ACHN (cell line): ENCODE measurements around the gene IFNLR1.

Experiments used
- DNase-seq: peaks from one replicate; pipeline ENCODE4 v3.0.0-alpha.2; 2015
- in situ Hi-C: cut with HindIII; loops from 2 replicates; pipeline ENCODE4 v1.10.0; 2017; ENCODE audit warnings: low sequenced_read_pairs, low pct_ligation_motif_present, low pct_unique_long_range_greater_than_20kb

The IFNLR1 gene

DNA sequence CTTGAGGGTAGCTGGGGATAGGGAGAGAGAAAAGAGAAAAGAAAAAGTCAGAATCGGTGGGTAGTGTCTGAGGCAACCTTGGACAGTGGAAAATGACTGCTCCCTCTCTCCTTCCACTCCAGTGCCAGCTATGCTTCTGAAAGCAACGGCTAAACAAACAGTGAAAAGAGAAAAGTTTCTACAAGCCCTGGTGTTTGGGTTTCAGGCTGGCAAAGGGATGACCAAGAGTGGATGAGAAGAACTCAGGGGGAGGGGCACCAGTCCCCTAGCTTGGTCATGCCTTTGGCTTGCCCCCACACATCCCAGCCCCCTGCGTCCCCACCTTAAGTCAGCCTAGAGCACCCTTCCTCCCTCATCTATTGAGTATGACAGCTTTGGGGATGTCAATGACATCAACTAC lies 52.7 kb downstream of the IFNLR1 start:
- DNase-seq, result no peak
- in situ Hi-C loops, result no loop called here

DNA sequence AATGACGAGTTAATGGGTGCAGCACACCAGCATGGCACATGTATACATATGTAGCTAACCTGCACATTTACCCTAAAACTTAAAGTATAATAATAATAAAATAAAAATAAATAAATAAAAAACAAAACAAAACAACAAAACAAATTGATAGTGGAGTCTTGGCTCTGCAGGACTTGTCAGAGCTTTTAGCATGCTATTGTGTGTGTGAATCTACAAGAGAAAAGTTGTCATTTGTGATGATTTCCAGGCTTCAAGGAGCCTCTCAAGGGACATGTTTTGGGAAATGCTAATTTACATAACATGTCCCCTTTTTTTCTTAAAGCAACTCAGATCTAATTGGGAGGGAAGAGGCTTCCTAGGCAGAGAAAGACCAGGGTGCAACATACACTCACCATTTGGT lies 53.3 kb downstream of the IFNLR1 start:
- in situ Hi-C loops, result no loop called here
- DNase-seq, result no peak

DNA sequence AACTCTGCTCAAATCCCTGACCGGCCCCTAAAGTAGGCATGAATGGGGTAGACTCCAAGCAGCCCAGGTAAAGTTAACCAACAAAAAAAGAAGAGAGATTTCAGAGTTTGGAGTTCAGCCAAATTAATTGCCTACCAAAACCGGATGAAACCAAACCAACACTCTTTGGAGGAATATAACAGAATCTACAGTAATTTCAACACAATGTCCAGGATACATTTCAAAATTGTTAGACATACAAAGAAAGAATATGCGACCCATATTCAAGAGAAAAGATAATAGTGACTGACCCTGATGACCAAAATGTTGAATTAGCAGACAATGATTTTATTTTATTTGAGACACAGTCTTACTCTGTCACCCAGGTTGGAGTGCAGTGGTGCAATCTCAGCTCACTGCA lies 56.7 kb downstream of the IFNLR1 start:
- in situ Hi-C loops, result no loop called here
- DNase-seq, result no peak

DNA sequence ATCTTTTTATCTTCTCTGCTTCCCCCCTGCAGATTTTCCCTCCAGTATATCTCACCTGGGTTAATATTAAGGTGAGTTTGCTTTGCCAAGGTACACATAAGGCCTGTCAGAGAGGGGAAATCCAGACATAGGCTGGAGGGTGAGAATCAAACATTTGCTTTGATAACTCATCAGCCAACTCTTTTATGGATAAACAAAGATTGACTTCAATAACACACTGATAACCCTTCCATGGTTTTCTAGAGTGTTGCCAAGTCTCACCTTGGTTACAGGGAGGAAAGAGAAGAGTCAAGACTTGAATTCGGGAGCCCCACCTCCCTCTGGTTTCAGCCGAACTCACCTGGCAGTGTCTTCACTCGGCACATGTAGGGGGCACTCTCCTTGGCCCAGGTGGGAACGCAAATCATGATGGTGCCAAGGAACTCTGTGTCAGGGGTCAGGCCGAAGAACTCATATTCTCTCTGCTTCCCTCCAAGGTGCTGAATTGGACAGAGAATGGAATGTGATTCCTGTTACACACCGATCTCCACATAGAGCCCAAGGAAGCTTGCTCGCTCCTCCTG lies 59.2 kb downstream of the IFNLR1 start:
- in situ Hi-C loops, result no loop called here
- DNase-seq, result no peak

DNA sequence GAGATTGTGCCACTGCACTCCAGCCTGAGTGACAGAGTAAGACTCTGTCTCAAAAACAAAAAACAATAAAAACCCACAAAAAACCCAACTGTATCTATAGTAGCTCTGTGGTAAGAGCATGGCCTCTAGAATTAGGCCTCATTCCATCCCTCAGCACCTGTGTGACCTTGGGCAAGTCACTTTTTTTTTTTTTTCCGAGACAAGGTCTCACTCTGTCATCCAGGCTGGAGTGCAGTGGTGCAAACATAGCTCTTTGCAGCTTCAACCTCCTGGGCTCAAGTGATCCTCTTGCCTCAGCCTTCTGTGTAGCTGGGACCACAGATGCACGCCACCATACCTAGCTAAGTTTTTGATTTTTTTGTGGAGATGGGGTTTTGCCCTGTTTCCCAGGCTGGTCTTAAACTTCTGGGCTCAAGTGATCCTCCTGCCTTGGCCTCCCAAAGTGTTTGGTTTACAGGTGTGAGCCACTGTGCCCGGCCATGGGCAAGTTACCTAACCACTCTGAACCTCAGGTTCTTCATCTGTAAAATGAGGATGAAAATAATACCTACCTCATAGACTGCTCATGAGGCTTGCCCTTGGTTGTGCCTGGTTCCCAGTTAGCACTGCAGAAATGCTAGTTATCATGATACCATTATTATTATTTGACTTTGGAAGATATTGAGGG lies 59.8 kb downstream of the IFNLR1 start:
- DNase-seq, result no peak
- in situ Hi-C loops, result no loop called here

DNA sequence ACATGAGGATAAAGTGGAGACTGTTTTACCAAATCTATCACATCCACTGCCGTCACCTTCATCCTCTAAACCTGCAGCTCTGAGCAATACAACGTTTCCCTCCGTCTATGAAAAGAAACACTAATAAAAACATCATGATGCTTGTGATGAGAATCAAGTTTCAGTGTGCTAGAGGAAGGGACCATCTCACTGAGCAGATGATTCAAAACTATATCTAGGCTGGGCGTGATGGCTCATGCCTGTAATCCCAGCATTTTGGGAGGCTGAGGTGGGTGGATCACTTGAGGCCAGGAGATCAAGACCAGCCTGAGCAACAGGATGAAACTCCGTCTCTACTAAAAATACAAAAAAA lies 60.4 kb downstream of the IFNLR1 start:
- in situ Hi-C loops, result no loop called here

DNA sequence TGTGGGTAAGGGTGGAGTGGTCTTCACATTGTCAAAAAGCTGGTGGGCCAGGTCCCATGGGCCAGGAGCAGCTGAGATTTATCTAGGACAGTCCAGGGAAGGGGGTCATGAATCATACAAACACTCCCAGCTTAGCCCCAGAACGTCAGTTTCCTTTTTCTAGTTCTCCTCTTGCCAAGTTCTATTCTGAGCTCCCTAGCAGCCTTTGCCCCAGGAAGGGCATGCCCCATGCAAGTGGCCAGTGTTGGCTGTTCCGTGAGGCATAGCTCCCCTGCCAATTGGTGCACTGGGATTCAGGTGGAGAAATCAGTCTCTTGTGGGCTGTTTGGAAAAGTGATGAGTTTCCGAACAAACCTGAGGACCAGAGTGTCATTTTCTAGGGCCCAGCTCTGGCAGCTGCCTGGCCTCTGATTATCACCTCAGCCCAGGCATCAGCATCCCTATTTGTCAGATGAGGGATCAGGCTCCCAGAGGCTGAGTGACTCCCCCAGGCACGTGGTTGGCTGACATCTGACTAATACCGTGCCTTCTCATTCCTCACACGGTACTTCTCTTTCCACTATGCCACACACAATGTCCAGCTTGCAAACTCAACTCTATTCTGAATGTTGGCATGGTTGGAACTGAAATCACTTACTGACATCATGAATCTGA lies 60.9 kb downstream of the IFNLR1 start:
- DNase-seq, result no peak
- in situ Hi-C loops, result no loop called here

More for the DNA sequence above, 60.4 kb downstream of the IFNLR1 start:
- DNase-seq, result no peak

DNA sequence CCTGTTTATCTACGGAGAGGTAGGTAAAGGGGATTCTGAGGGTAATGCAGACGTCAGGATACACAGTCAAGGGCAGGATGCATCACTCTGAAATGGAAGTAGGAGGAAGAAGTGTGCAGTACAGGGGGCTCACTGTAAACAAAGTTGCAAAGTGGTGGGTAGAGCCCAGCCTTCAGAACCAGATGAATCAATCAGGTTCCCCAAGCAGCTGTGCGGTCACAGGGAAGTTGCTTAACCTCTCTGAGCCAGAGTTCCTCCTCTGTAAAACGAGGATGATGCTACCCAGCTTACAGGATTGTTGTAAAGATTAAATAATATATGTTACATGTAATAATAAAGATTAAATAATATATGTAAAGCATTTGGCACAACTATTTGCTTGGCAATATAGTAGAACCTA lies 61.6 kb downstream of the IFNLR1 start:
- in situ Hi-C loops, result no loop called here
- no peak for DNase-seq

DNA sequence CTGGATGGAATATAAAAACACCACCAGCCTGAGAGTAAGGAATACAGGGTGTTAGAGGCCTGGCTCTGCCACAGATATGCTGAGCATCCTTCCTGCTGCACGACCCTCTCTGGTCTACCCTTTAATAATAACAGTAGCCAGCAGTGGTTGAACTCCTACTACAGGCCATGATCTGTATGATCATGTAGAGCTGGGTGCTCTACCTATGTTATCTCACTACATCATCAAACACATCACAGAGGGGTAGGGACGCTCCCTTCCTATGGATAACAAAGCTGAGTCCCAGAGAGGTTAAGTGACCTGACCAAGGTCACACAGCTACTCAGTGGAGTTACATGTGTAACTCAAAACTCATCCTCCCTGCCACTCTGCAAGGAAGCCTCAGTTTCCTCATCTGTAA lies 62.1 kb downstream of the IFNLR1 start:
- in situ Hi-C loops, result no loop called here
- DNase-seq, result no peak

DNA sequence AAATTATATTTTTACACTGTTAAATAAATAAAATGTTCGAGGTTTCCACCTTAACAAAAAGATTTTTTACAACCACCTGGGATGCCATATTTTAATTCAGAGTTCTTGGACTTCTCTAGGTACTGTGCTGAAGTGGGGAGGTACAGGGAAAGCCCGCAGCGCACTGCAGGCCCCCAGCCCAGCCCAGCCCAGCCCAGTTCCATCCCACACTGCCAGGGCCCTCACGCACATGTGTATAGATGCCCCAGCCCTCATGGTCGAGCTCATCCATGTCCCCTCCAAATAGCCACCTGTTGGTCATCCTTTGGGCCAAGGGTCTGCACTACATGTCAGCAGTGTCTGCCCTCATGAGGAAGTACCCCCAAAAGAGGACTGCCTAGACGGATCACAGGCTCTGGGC lies 63.5 kb downstream of the IFNLR1 start:
- in situ Hi-C loops, result no loop called here
- DNase-seq, result no peak

DNA sequence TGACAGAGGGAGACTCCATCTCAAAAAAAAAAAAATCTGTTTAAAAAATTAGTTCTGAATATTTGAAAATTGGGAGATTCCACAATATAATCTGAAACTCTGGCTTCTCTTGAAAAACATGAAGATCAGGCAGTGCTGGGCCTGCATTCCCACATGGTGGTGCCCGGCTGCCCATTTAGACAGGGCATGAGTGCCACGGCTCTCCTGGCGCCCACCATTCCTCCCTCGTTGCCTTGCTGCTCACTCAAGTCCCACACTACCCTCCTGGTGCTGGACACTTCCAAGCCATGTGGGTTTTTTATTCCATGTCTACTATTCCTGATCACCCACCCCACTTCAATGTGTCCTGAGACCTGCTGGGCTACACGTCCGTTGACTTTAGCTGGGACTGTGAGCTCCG lies 64.3 kb downstream of the IFNLR1 start:
- in situ Hi-C loops, result no loop called here
- DNase-seq, result no peak

DNA sequence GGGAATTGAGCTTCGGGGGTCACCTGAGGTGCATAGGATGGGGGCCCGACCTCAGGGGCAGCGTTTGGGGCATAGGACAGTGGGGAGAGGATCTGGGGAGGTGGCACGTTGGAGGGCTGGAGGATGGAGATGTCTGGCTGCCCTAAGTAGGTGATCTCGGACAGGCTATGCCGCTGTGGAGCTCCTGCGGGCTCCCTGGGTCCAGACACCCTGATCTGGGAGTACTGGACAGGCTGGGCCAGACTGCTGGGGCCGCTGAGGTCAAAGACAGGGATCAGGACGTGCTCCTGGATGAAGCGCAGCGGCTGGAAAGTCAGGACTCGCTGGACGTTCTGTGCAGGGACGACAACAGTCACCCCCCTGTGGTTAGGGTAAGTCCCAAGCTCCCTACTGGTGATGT lies 65.7 kb downstream of the IFNLR1 start:
- in situ Hi-C loops, result no loop called here
- no peak for DNase-seq

DNA sequence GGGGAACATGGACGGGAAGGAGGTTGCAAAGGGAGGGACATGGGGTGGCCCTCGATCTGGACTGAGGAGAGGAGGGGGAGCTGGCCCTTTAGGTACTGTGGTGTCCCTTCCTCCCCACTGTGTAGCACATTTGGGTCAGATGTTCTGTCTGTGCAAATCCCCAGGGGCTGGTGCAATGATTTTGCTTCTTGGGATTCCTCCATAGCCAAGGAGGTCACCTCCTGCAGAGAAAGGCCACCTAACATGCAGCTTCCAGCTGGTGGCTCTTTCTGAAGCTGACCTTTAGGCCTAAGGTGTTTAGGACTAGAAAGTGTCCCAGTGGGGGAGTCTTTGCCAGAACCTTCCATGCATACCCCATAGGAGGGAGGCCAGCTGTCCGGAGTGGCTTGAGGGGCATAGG lies 66.1 kb downstream of the IFNLR1 start:
- in situ Hi-C loops, result no loop called here
- DNase-seq, result no peak

DNA sequence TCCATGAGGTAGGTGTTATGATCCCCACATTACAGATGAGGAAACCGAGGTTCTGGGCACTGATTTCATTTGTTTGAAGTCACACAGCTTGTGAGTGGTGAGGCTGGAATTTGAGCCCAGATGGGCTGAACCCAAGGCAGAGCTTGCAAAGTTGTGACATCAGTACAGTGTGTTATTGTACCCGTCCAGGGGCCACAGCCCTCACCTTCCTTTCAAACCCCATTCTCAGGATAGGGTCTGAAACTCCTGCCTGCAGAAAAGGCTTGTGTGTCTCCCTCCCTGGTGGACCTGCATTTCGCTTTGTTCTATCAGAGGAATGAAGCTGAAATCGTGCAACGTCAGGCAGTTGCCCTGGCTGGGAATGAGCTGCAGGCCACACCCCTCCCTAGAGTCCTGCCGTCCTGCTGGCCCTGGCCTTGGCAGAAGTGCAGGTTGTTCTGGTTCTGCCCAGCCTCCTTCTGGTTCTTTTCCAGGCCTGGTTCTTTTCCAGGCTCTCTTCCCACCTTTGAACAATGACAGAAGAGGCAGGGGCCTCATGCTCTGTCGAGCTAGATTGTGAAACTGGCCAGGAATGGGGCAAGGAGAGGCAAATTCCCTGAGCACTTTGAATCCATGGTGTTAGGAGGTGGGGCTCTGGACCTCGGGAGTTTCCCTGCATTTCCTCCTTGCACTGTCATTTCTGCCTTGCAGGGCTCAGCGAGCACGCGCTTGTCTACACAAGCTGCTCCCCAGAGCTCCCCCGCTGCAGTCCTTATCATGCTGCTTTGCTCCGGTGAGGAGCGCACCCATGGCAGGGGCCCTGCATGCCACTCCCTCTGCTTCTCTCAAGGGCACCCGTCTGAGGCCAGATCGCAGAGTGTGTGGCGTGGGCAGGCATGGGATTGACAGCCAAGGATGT lies 67.0 kb downstream of the IFNLR1 start:
- in situ Hi-C loops, result no loop called here

DNA sequence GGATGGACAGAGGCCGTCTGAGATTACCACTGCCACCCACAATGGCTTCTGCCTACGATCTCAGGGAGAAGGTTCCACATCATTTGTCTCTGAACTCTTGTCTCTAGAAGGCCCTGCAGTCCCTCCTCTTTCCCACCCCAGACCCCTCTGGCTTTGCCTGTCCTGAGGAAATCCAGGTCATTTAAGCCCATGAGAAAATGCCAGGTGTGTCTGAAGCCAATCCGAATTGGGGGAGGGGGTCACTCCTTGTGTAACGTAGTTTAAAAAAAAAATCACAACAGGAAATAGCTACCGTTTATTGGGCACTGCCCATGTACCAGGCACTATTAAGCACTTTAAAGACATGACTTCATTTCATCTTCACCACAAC lies 67.6 kb downstream of the IFNLR1 start:
- DNase-seq, result no peak
- in situ Hi-C loops, result no loop called here

More for the DNA sequence above, 67.0 kb downstream of the IFNLR1 start:
- peak; percentile 15 for DNase-seq

DNA sequence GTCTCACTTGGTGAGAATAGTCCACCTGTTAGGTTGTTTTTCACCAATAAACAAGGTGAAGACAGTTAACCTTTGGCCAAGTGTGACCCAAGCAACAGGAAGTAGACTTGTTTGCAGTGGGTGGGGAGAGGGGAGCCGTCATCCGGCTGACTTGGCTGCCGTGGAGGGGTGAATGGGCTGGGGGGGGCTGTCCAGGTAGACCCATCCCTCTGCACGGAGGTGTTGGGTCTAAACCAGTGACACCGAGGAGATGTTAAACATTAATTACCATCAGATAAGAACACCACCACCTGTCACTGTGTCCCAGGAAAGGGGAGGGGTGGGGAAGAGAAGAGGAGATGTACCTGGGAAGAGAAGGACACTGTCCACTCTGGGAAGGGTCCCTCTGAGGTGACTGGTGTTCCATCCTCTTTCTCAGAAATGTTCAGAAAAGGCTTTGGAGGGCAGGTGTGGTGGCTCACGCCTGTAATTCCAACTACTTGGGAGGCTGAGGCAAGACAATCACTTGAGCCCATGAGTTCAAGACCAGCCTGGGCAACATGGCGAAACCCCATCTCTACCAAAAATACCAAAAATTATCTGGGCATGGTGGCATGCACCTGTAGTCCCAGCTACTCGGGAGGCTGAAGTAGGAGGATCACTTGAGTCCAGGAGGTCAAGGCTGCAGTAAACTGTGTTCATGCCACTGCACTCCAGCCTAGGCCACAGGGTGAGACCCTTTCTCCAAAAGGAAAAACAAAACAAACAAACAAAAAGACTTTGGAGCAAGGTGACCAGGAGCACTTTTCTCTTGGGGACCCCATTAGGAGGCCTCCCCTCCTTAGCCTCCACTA lies 68.5 kb downstream of the IFNLR1 start:
- DNase-seq, result no peak
- in situ Hi-C loops, result no loop called here

DNA sequence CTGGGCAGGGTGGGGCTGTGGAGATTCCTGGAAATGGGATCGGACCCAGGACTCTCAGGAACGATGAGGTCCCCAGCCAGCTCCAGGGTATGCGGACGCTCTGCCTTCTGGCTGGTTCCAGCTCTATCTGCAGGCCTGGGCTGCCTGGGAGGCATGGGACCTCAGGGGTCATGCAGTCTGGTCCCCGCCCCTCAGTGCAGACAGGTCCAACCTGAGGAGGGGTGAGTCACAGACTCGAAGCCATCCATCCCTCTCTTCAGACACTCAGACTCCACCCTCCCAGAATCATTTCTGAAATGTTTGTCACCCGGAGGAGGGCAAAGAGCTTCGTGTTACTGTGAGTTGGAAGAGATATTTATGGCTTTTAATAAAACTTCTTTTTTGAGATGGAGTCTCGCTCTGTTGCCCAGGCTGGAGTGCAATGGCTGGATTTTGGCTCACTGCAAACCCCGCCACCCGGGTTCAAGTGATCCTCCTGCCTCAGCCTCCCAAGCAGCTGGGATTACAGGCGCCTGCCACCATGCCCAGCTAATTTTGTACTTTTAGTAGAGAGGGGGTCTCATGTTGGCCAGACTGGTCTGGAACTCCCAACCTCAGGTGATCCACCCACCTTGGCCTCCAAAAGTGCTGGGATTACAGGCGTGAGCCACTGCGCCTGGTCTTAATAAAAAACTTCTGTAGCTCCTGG lies 69.2 kb downstream of the IFNLR1 start:
- peak; percentile 14 for DNase-seq
- in situ Hi-C loops, result no loop called here

DNA sequence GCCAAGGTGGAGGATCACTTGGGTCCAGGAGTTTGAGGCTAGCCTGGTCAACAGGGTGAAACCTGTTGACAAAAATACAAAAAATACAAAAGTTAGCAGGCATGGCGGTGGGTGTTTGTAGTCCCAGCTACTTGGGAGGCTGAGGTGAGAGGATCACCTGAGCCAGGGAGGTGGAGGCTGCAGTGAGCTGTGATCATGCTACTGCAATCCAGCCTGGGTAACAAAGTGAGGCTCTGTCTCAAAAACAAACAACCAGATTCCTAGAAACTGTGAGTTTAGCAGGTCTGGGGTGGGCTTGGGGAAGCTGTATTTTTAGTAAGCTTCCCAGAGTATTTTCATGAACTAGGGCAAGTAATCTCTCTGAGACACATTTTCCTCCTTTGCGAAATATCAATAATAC lies 70.0 kb downstream of the IFNLR1 start:
- in situ Hi-C loops, result no loop called here
- DNase-seq, result no peak
